ENCODE results near the gene ACOX2.

Gene ACOX2

DNA sequence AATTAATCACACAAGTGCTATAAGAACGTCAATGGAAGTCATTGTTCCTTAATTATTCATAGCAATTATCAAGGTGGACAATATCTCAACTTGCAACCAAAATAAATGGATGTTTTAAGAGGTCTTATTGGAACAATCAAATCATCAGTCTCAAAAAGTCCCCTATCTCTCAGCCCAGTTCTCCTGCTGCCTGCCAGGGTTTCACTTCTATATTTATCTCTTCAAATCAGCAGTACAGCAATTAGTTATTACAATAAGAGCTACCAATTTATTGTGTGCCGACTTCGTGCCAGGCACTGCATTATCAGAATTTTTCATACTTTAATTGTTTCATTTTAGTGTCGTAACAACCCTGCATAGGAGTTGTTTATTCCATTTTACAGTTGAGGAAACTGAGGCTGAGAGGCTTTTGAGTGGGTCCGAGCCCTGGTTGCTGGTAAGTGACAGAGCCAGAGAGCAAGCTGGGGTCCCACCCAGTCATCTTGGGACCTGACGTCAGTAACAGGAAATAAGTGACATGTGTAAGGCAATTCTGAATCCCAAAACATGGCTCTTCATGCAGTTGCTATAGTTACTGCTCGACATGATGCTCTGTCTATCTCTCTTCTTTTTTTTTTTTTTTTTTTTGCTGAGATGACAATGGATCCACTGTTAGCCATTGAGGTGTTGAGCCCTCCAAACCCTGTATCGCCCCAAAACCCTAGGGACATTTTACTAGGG lies 53.9 kb downstream of the ACOX2 start:
- H4K20me1 ChIP-seq (ENCODE audit: insufficient read depth, low read length): no peaks in the 10 kb centered on the region; the same call in 1 of the 2 replicates
- H3K27ac ChIP-seq (ENCODE audit: low read length): no peak overlapping the region
- H3K4me3 ChIP-seq (ENCODE audit: low read depth in 1 of 2, low read length in 2 of 2): no peak overlapping the region
- no peak for DNase-seq
- H3K36me3 ChIP-seq (ENCODE audit: insufficient read depth, low read length): no peaks in the 10 kb centered on the region
- H3K4me1 ChIP-seq (ENCODE audit: insufficient read depth, low read length): no peaks in the 10 kb centered on the region
- no peak for ATAC-seq (ENCODE audit: insufficient read depth, low read depth)
- TF ChIP-seq EZH2 (IDR thresholded peaks at IDR 0.05; ENCODE audit: borderline replicate concordance, low read depth, low read length, severe bottlenecking): no peak
- TF ChIP-seq, protein P1, sequence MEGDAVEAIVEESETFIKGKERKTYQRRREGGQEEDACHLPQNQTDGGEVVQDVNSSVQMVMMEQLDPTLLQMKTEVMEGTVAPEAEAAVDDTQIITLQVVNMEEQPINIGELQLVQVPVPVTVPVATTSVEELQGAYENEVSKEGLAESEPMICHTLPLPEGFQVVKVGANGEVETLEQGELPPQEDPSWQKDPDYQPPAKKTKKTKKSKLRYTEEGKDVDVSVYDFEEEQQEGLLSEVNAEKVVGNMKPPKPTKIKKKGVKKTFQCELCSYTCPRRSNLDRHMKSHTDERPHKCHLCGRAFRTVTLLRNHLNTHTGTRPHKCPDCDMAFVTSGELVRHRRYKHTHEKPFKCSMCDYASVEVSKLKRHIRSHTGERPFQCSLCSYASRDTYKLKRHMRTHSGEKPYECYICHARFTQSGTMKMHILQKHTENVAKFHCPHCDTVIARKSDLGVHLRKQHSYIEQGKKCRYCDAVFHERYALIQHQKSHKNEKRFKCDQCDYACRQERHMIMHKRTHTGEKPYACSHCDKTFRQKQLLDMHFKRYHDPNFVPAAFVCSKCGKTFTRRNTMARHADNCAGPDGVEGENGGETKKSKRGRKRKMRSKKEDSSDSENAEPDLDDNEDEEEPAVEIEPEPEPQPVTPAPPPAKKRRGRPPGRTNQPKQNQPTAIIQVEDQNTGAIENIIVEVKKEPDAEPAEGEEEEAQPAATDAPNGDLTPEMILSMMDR (IDR thresholded peaks at IDR 0.05; ENCODE audit: borderline replicate concordance, extremely low read depth, low read length, poor library complexity, severe bottlenecking): no peak
- H3K27me3 ChIP-seq (ENCODE audit: insufficient read depth, low read length, poor library complexity): peaks cover 41% of the 10 kb centered on the region
- H3K4me2 ChIP-seq (ENCODE audit: insufficient read depth, low read length): no peak overlapping the region
- H3K9me3 ChIP-seq (ENCODE audit: insufficient read depth, low read length, severe bottlenecking): no peaks in the 10 kb centered on the region
- no peak overlapping the region for H2AFZ ChIP-seq (ENCODE audit: low read depth, low read length)
- H3K9ac ChIP-seq (ENCODE audit: low read depth, low read length): no peak overlapping the region
- no peaks in the 10 kb centered on the region for H3K79me2 ChIP-seq (ENCODE audit: insufficient read depth, low read length)

DNA sequence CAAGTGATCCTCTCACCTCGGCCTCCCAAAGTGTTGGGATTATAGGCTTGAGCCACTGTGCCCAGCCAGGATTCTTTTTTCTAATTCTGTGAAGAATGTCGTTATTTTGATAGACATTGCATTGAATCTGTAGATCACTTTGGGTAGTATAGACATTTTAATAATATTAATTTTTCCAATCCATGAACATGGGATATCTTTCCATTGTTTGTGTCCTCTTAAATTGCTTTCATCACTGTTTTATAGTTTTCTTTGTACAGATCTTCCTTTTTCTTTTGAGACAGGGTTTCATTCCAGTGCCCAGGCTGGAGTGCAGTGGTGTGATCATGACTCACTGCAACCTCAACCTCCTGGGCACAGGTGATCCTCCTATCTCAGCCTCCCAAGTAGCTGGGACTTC lies 56.7 kb downstream of the ACOX2 start:
- ATAC-seq (ENCODE audit: insufficient read depth, low read depth): no peak
- no peaks in the 10 kb centered on the region for H3K79me2 ChIP-seq (ENCODE audit: insufficient read depth, low read length)
- H4K20me1 ChIP-seq (ENCODE audit: insufficient read depth, low read length): no peaks in the 10 kb centered on the region
- DNase-seq: no peak
- H2AFZ ChIP-seq (ENCODE audit: low read depth, low read length): no peak overlapping the region
- H3K27ac ChIP-seq (ENCODE audit: low read length): no peak overlapping the region
- no peaks in the 10 kb centered on the region for H3K36me3 ChIP-seq (ENCODE audit: insufficient read depth, low read length)
- no peaks in the 10 kb centered on the region for H3K9me3 ChIP-seq (ENCODE audit: insufficient read depth, low read length, severe bottlenecking)
- no peak for TF ChIP-seq EZH2 (IDR thresholded peaks at IDR 0.05; ENCODE audit: borderline replicate concordance, low read depth, low read length, severe bottlenecking)
- TF ChIP-seq, protein P1 (IDR thresholded peaks at IDR 0.05; ENCODE audit: borderline replicate concordance, extremely low read depth, low read length, poor library complexity, severe bottlenecking): no peak
- H3K4me2 ChIP-seq (ENCODE audit: insufficient read depth, low read length): no peak overlapping the region
- H3K27me3 ChIP-seq (ENCODE audit: insufficient read depth, low read length, poor library complexity): peaks cover 19% of the 10 kb centered on the region
- H3K4me1 ChIP-seq (ENCODE audit: insufficient read depth, low read length): no peaks in the 10 kb centered on the region
- no peak overlapping the region for H3K4me3 ChIP-seq (ENCODE audit: low read depth in 1 of 2, low read length in 2 of 2)
- H3K9ac ChIP-seq (ENCODE audit: low read depth, low read length): no peak overlapping the region

DNA sequence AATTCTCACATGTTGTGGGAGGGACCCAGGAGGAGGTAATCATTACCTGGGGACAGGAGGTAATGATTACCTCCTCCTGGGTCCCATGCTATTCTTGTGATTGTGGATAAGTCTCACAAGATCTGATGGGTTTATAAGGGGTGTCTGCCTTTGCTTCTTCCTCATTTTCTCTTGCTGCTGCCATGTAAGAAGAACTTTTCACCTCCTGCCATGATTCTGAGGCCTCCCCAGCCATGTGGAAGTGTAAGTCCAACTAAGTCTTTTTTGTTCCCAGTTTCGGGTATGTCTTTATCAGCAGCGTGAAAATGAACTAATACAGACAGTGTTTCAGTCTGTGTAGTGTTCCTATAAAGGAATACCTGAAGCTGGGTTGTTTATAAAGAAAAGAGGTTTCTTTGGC lies 58.2 kb downstream of the ACOX2 start:
- Histone ChIP-seq H3K4me3 (ENCODE audit: low read depth in 1 of 2, low read length in 2 of 2) (no peak overlapping the region), H3K4me1 (ENCODE audit: insufficient read depth, low read length) (no peaks in the 10 kb centered on the region), H4K20me1 (ENCODE audit: insufficient read depth, low read length) (no peaks in the 10 kb centered on the region), H3K9ac (ENCODE audit: low read depth, low read length) (no peak overlapping the region), H2AFZ (ENCODE audit: low read depth, low read length) (no peak overlapping the region), H3K9me3 (ENCODE audit: insufficient read depth, low read length, severe bottlenecking) (no peaks in the 10 kb centered on the region), H3K27ac (ENCODE audit: low read length) (no peak overlapping the region), H3K4me2 (ENCODE audit: insufficient read depth, low read length) (no peak overlapping the region), H3K79me2 (ENCODE audit: insufficient read depth, low read length) (no peaks in the 10 kb centered on the region), H3K27me3 (ENCODE audit: insufficient read depth, low read length, poor library complexity) (peaks cover 6% of the 10 kb centered on the region), H3K36me3 (ENCODE audit: insufficient read depth, low read length) (no peaks in the 10 kb centered on the region)
- ATAC-seq (ENCODE audit: insufficient read depth, low read depth): no peak
- DNase-seq: no peak
- TF ChIP-seq, protein P1 (IDR thresholded peaks at IDR 0.05; ENCODE audit: borderline replicate concordance, extremely low read depth, low read length, poor library complexity, severe bottlenecking): no peak
- no peak for TF ChIP-seq EZH2 (IDR thresholded peaks at IDR 0.05; ENCODE audit: borderline replicate concordance, low read depth, low read length, severe bottlenecking)

All from DND-41 (cell line).